ENCODE results near the gene SRRM2. TPM values are rescaled to one million over a fixed set of nuclear protein-coding genes. Genes with fewer than 3 reads are reported as not detected.

SRRM2 gene
- total and polyA plus RNA-seq, 2 donors, result 115 to 481 TPM

- H3K4me1 ChIP-seq (ENCODE audit: insufficient read depth), result no peaks in the 10 kb centered on the region
- no peaks in the 10 kb centered on the region for H3K36me3 ChIP-seq (ENCODE audit: insufficient read depth)
- DNase-seq (ENCODE audit: extremely low spot score), result no peak
- H3K4me3 ChIP-seq (ENCODE audit: low read depth, low read length), result no peak overlapping the region
- 52% methylated on average over 15 of the region's 15 CpGs for WGBS
- H3K27ac ChIP-seq (ENCODE audit: low read depth), result no peak overlapping the region
Measured at GRCh38 chr16:2786061-2786825, 33.8 kb downstream of the SRRM2 start.

- H3K27ac ChIP-seq (ENCODE audit: low read depth), result no peak overlapping the region
- 51% methylated on average over 3 of the region's 3 CpGs for WGBS
- no peak for DNase-seq (ENCODE audit: extremely low spot score)
- no peak overlapping the region for H3K4me3 ChIP-seq (ENCODE audit: low read depth, low read length)
- H3K4me1 ChIP-seq (ENCODE audit: insufficient read depth), result no peaks in the 10 kb centered on the region
- no peaks in the 10 kb centered on the region for H3K36me3 ChIP-seq (ENCODE audit: insufficient read depth)
Measured at GRCh38 chr16:2786826-2787151, 34.4 kb downstream of the SRRM2 start.

- Histone ChIP-seq H3K27ac (ENCODE audit: low read depth) (no peak within 1 kb of the TSS), H3K4me3 (ENCODE audit: low read depth, low read length) (no peak within 1 kb of the TSS), H3K4me1 (ENCODE audit: insufficient read depth) (no peaks in the 10 kb centered on the region), H3K36me3 (ENCODE audit: insufficient read depth) (no peaks in the 10 kb centered on the region)
- WGBS, result 32% methylated on average over 10 of the region's 10 CpGs
- DNase-seq (ENCODE audit: extremely low spot score), result no peak
Measured at GRCh38 chr16:2787406-2787805, 35.0 kb downstream of the SRRM2 start, which contains the start of gene PRSS33. Gene PRSS33 (minus strand): TSS chr16:2787560. CDS start chr16:2786547, 1,013 bp downstream.

- no peaks in the 10 kb centered on the region for H3K36me3 ChIP-seq (ENCODE audit: insufficient read depth)
- H3K4me3 ChIP-seq (ENCODE audit: low read depth, low read length), result no peak overlapping the region
- no peak for DNase-seq (ENCODE audit: extremely low spot score)
- H3K4me1 ChIP-seq (ENCODE audit: insufficient read depth), result no peaks in the 10 kb centered on the region
- H3K27ac ChIP-seq (ENCODE audit: low read depth), result no peak overlapping the region
- WGBS, result 47% methylated on average over 7 of the region's 7 CpGs
Measured at GRCh38 chr16:2787961-2788360, 35.5 kb downstream of the SRRM2 start.

GRCh38 chr16:2790631-2791030 is 38.2 kb downstream of the SRRM2 start:
- DNase-seq (ENCODE audit: extremely low spot score), result no peak
- 82% methylated on average over 5 of the region's 5 CpGs for WGBS
- Histone ChIP-seq H3K27ac (ENCODE audit: low read depth) (no peak overlapping the region), H3K36me3 (ENCODE audit: insufficient read depth) (no peaks in the 10 kb centered on the region), H3K4me1 (ENCODE audit: insufficient read depth) (no peaks in the 10 kb centered on the region), H3K4me3 (ENCODE audit: low read depth, low read length) (no peak overlapping the region)

GRCh38 chr16:2791174-2791573 is 38.7 kb downstream of the SRRM2 start:
- Histone ChIP-seq H3K4me3 (ENCODE audit: low read depth, low read length) (no peak overlapping the region), H3K36me3 (ENCODE audit: insufficient read depth) (no peaks in the 10 kb centered on the region), H3K27ac (ENCODE audit: low read depth) (no peak overlapping the region), H3K4me1 (ENCODE audit: insufficient read depth) (no peaks in the 10 kb centered on the region)
- WGBS, result 79% methylated on average over 8 of the region's 8 CpGs
- no peak for DNase-seq (ENCODE audit: extremely low spot score)

GRCh38 chr16:2792940-2793339 is 40.5 kb downstream of the SRRM2 start:
- 90% methylated on average over 10 of the region's 10 CpGs for WGBS
- Histone ChIP-seq H3K27ac (ENCODE audit: low read depth) (no peak overlapping the region), H3K36me3 (ENCODE audit: insufficient read depth) (no peaks in the 10 kb centered on the region), H3K4me3 (ENCODE audit: low read depth, low read length) (no peak overlapping the region), H3K4me1 (ENCODE audit: insufficient read depth) (no peaks in the 10 kb centered on the region)
- no peak for DNase-seq (ENCODE audit: extremely low spot score)

GRCh38 chr16:2795395-2796143 is 43.1 kb downstream of the SRRM2 start:
- DNase-seq (ENCODE audit: extremely low spot score), result peak; percentile 28
- 61% methylated on average over 7 of the region's 7 CpGs for WGBS
- no peaks in the 10 kb centered on the region for H3K4me1 ChIP-seq (ENCODE audit: insufficient read depth)

GRCh38 chr16:2798723-2799204 is 46.3 kb downstream of the SRRM2 start:
- no peaks in the 10 kb centered on the region for H3K4me1 ChIP-seq (ENCODE audit: insufficient read depth)
- WGBS, result 91% methylated on average over 39 of the region's 39 CpGs
- H3K4me3 ChIP-seq (ENCODE audit: low read depth, low read length), result no peak overlapping the region
- no peak overlapping the region for H3K27ac ChIP-seq (ENCODE audit: low read depth)
- no peaks in the 10 kb centered on the region for H3K36me3 ChIP-seq (ENCODE audit: insufficient read depth)
- no peak for DNase-seq (ENCODE audit: extremely low spot score)

More at GRCh38 chr16:2795395-2796143, 43.1 kb downstream of the SRRM2 start:
- Histone ChIP-seq H3K27ac (ENCODE audit: low read depth) (peak overlapping the region; percentile 71), H3K4me3 (ENCODE audit: low read depth, low read length) (no peak overlapping the region), H3K36me3 (ENCODE audit: insufficient read depth) (no peaks in the 10 kb centered on the region)

- DNase-seq (ENCODE audit: extremely low spot score), result no peak
- no peak overlapping the region for H3K4me3 ChIP-seq (ENCODE audit: low read depth, low read length)
- H3K4me1 ChIP-seq (ENCODE audit: insufficient read depth), result no peaks in the 10 kb centered on the region
- peak overlapping the region; percentile 42 for H3K27ac ChIP-seq (ENCODE audit: low read depth)
- H3K36me3 ChIP-seq (ENCODE audit: insufficient read depth), result no peaks in the 10 kb centered on the region
- 80% methylated on average over 21 of the region's 21 CpGs for WGBS
Measured at GRCh38 chr16:2799205-2799858, 46.9 kb downstream of the SRRM2 start.

- Histone ChIP-seq H3K4me1 (ENCODE audit: insufficient read depth) (no peaks in the 10 kb centered on the region), H3K4me3 (ENCODE audit: low read depth, low read length) (no peak overlapping the region), H3K36me3 (ENCODE audit: insufficient read depth) (no peaks in the 10 kb centered on the region), H3K27ac (ENCODE audit: low read depth) (no peak overlapping the region)
- 49% methylated on average over 1 of the region's 1 CpG for WGBS
- DNase-seq (ENCODE audit: extremely low spot score), result peak; percentile 8
Measured at GRCh38 chr16:2799859-2800226, 47.4 kb downstream of the SRRM2 start.

GRCh38 chr16:2803545-2804195 is 51.2 kb downstream of the SRRM2 start:
- H3K4me1 ChIP-seq (ENCODE audit: insufficient read depth), result no peaks in the 10 kb centered on the region
- DNase-seq (ENCODE audit: extremely low spot score), result no peak
- no peak overlapping the region for H3K27ac ChIP-seq (ENCODE audit: low read depth)
- WGBS, result 78% methylated on average over 3 of the region's 3 CpGs
- H3K4me3 ChIP-seq (ENCODE audit: low read depth, low read length), result no peak overlapping the region
- no peaks in the 10 kb centered on the region for H3K36me3 ChIP-seq (ENCODE audit: insufficient read depth)

GRCh38 chr16:2804728-2805127 is 52.3 kb downstream of the SRRM2 start:
- no peak for DNase-seq (ENCODE audit: extremely low spot score)
- 82% methylated on average over 4 of the region's 4 CpGs for WGBS
- Histone ChIP-seq H3K4me3 (ENCODE audit: low read depth, low read length) (no peak overlapping the region), H3K36me3 (ENCODE audit: insufficient read depth) (no peaks in the 10 kb centered on the region), H3K27ac (ENCODE audit: low read depth) (no peak overlapping the region), H3K4me1 (ENCODE audit: insufficient read depth) (no peaks in the 10 kb centered on the region)

All from urinary bladder (tissue), 4 donors.